Activated naive CD8-positive, alpha-beta T cell treated with anti-CD3 and anti-CD28 coated beads, Interleukin-2, amount 50 U/mL, for 16 hours (primary cell): ENCODE data around the gene EYA4.

Source experiments
- DNase-seq: peaks from one replicate; pipeline ENCODE4 v3.0.0-alpha.2; 2020; ENCODE audit warnings: low read depth, low spot score

The EYA4 gene

GRCh38 chr6:133399426-133399825 is 158.3 kb downstream of the EYA4 start:
- no peak for DNase-seq

GRCh38 chr6:133404151-133404550 is 163.0 kb downstream of the EYA4 start:
- no peak for DNase-seq

GRCh38 chr6:133404728-133405127 is 163.6 kb downstream of the EYA4 start:
- DNase-seq: no peak

GRCh38 chr6:133407320-133408100 is 166.4 kb downstream of the EYA4 start:
- DNase-seq: no peak

GRCh38 chr6:133408132-133408531 is 167.0 kb downstream of the EYA4 start:
- no peak for DNase-seq

- no peak for DNase-seq
These were observed 167.4 kb downstream of the EYA4 start for GRCh38 chr6:133408543-133408942.

- no peak for DNase-seq
These were observed 169.7 kb downstream of the EYA4 start for GRCh38 chr6:133410638-133411435.

- DNase-seq: no peak
These were observed 170.6 kb downstream of the EYA4 start for GRCh38 chr6:133411757-133412156.

GRCh38 chr6:133415262-133415661 is 174.1 kb downstream of the EYA4 start:
- DNase-seq: no peak

- DNase-seq: no peak
These were observed 177.0 kb downstream of the EYA4 start for GRCh38 chr6:133418108-133418507.

- DNase-seq: no peak
These were observed 182.1 kb downstream of the EYA4 start for GRCh38 chr6:133423242-133423641.

- no peak for DNase-seq
These were observed 183.2 kb downstream of the EYA4 start for GRCh38 chr6:133424359-133424758.

GRCh38 chr6:133426038-133426437 is 184.9 kb downstream of the EYA4 start:
- no peak for DNase-seq

GRCh38 chr6:133428295-133428694 is 187.1 kb downstream of the EYA4 start:
- no peak for DNase-seq

- DNase-seq: no peak
These were observed 189.4 kb downstream of the EYA4 start for GRCh38 chr6:133430530-133430929.

GRCh38 chr6:133431031-133431430 is 189.9 kb downstream of the EYA4 start:
- DNase-seq: no peak

- DNase-seq: no peak
These were observed 191.1 kb downstream of the EYA4 start for GRCh38 chr6:133432021-133432989.

- DNase-seq: no peak
These were observed 194.0 kb downstream of the EYA4 start for GRCh38 chr6:133435065-133435728.

- no peak for DNase-seq
These were observed 195.5 kb downstream of the EYA4 start for GRCh38 chr6:133436652-133437051.

- no peak for DNase-seq
These were observed 200.3 kb downstream of the EYA4 start for GRCh38 chr6:133441491-133441890.

- no peak for DNase-seq
These were observed 205.6 kb downstream of the EYA4 start for GRCh38 chr6:133446789-133447188.
